ENCODE results near the gene CHN2.

CHN2 gene

GRCh38 chr7:29308424-29308823 is 113.8 kb downstream of the CHN2 start:
- TF ChIP-seq TAF1 (IDR thresholded peaks at IDR 0.05; ENCODE audit: borderline replicate concordance, low read depth, low read length), result no peak
- DNase-seq (ENCODE audit: insufficient read length) (no peak), FAIRE-seq (no peak)

GRCh38 chr7:29309041-29309854 is 114.7 kb downstream of the CHN2 start:
- no peak for TF ChIP-seq TAF1 (IDR thresholded peaks at IDR 0.05; ENCODE audit: borderline replicate concordance, low read depth, low read length)
- TF ChIP-seq POLR2AphosphoS5 (IDR thresholded peaks at IDR 0.05; ENCODE audit: low read depth, low read length), result no peak
- TF ChIP-seq POLR2A (IDR thresholded peaks at IDR 0.05; ENCODE audit: low read depth, low read length), result no peak
- no peak for DNase-seq (ENCODE audit: insufficient read length)
- no peak for FAIRE-seq

GRCh38 chr7:29310625-29311024 is 116.0 kb downstream of the CHN2 start:
- no peak for DNase-seq (ENCODE audit: insufficient read length)
- no peak for FAIRE-seq
- no peak for TF ChIP-seq TAF1 (IDR thresholded peaks at IDR 0.05; ENCODE audit: borderline replicate concordance, low read depth, low read length)
- TF ChIP-seq POLR2A (IDR thresholded peaks at IDR 0.05; ENCODE audit: low read depth, low read length), result no peak
- no peak for TF ChIP-seq POLR2AphosphoS5 (IDR thresholded peaks at IDR 0.05; ENCODE audit: low read depth, low read length)

- FAIRE-seq (no peak), DNase-seq (ENCODE audit: insufficient read length) (no peak)
- TF ChIP-seq POLR2AphosphoS5 (IDR thresholded peaks at IDR 0.05; ENCODE audit: low read depth, low read length) (no peak), TAF1 (IDR thresholded peaks at IDR 0.05; ENCODE audit: borderline replicate concordance, low read depth, low read length) (no peak), POLR2A (IDR thresholded peaks at IDR 0.05; ENCODE audit: low read depth, low read length) (no peak)
Measured at GRCh38 chr7:29311314-29311713, 116.7 kb downstream of the CHN2 start.

GRCh38 chr7:29314148-29314547 is 119.6 kb downstream of the CHN2 start:
- DNase-seq (ENCODE audit: insufficient read length) (no peak), FAIRE-seq (no peak)
- TF ChIP-seq POLR2A (IDR thresholded peaks at IDR 0.05; ENCODE audit: low read depth, low read length) (no peak), TAF1 (IDR thresholded peaks at IDR 0.05; ENCODE audit: borderline replicate concordance, low read depth, low read length) (no peak), POLR2AphosphoS5 (IDR thresholded peaks at IDR 0.05; ENCODE audit: low read depth, low read length) (no peak)

- TF ChIP-seq POLR2A (IDR thresholded peaks at IDR 0.05; ENCODE audit: low read depth, low read length), result no peak
- no peak for TF ChIP-seq POLR2AphosphoS5 (IDR thresholded peaks at IDR 0.05; ENCODE audit: low read depth, low read length)
- TF ChIP-seq TAF1 (IDR thresholded peaks at IDR 0.05; ENCODE audit: borderline replicate concordance, low read depth, low read length), result no peak
- FAIRE-seq (no peak), DNase-seq (ENCODE audit: insufficient read length) (no peak)
Measured at GRCh38 chr7:29315122-29315891, 120.7 kb downstream of the CHN2 start.

GRCh38 chr7:29315892-29316270 is 121.3 kb downstream of the CHN2 start:
- TF ChIP-seq POLR2AphosphoS5 (IDR thresholded peaks at IDR 0.05; ENCODE audit: low read depth, low read length) (no peak), POLR2A (IDR thresholded peaks at IDR 0.05; ENCODE audit: low read depth, low read length) (no peak), TAF1 (IDR thresholded peaks at IDR 0.05; ENCODE audit: borderline replicate concordance, low read depth, low read length) (no peak)
- DNase-seq (ENCODE audit: insufficient read length), result no peak
- no peak for FAIRE-seq

- no peak for FAIRE-seq
- TF ChIP-seq TAF1 (IDR thresholded peaks at IDR 0.05; ENCODE audit: borderline replicate concordance, low read depth, low read length) (no peak), POLR2AphosphoS5 (IDR thresholded peaks at IDR 0.05; ENCODE audit: low read depth, low read length) (no peak), POLR2A (IDR thresholded peaks at IDR 0.05; ENCODE audit: low read depth, low read length) (no peak)
Measured at GRCh38 chr7:29316926-29317325, 122.4 kb downstream of the CHN2 start.

GRCh38 chr7:29318853-29319718 is 124.5 kb downstream of the CHN2 start:
- no peak for TF ChIP-seq TAF1 (IDR thresholded peaks at IDR 0.05; ENCODE audit: borderline replicate concordance, low read depth, low read length)
- TF ChIP-seq POLR2A (IDR thresholded peaks at IDR 0.05; ENCODE audit: low read depth, low read length), result no peak
- TF ChIP-seq POLR2AphosphoS5 (IDR thresholded peaks at IDR 0.05; ENCODE audit: low read depth, low read length), result no peak
- FAIRE-seq, result no peak

More at GRCh38 chr7:29316926-29317325, 122.4 kb downstream of the CHN2 start:
- DNase-seq (ENCODE audit: insufficient read length), result no peak

GRCh38 chr7:29319719-29320521 is 125.3 kb downstream of the CHN2 start:
- TF ChIP-seq TAF1 (IDR thresholded peaks at IDR 0.05; ENCODE audit: borderline replicate concordance, low read depth, low read length) (no peak), POLR2A (IDR thresholded peaks at IDR 0.05; ENCODE audit: low read depth, low read length) (no peak), POLR2AphosphoS5 (IDR thresholded peaks at IDR 0.05; ENCODE audit: low read depth, low read length) (no peak)
- FAIRE-seq (no peak), DNase-seq (ENCODE audit: insufficient read length) (no peak)

More at GRCh38 chr7:29318853-29319718, 124.5 kb downstream of the CHN2 start:
- no peak for DNase-seq (ENCODE audit: insufficient read length)

Data from GM12892 (cell line).